Measurements from ENCODE around the gene RPL10.
A peak's percentile ranks its signal among the peaks of the same experiment; 100 is the strongest.

The RPL10 gene

GRCh38 chrX:154362085-154362742, 36.0 kb upstream of the RPL10 start:
- DNase-seq (ENCODE audit: low spot score), result no peak

DNA sequence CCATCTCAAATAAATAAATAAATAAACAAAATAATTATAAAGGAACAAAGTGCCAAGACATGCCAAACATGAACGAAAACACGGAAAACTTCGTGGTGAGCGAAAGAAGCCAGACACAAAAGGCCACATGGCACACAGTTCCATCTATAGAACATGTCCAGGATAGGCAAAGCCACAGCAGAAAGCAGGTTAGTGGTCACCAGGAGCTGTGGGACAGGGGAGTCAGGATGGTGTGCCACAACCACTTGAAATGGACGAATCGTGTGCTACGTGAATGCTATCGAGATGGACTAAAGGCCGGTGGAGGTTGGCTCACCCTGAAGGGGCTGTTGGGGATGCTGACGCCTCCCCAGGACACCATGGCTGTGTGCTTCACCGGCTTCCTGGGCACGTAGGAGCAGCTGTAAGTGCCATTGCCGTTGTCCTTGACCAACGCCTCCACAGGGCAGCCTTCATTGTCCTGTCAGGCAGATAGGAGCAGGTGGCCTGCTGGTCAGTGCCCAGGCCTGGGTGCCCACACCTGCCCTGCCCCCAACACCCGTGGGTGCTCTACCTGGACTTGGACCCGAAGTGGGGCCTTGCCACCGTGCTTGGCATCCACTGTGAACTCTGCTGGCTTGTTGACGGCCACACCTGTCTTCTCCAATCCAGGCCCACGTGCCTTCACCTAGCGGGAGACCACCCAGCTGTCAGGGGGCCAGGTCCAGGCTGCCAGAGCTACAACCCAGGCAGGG, 34.3 kb upstream of the RPL10 start:
- DNase-seq (ENCODE audit: low spot score), result no peak

GRCh38 chrX:154365052-154365600, 33.1 kb upstream of the RPL10 start:
- no peak for DNase-seq (ENCODE audit: low spot score)

DNA sequence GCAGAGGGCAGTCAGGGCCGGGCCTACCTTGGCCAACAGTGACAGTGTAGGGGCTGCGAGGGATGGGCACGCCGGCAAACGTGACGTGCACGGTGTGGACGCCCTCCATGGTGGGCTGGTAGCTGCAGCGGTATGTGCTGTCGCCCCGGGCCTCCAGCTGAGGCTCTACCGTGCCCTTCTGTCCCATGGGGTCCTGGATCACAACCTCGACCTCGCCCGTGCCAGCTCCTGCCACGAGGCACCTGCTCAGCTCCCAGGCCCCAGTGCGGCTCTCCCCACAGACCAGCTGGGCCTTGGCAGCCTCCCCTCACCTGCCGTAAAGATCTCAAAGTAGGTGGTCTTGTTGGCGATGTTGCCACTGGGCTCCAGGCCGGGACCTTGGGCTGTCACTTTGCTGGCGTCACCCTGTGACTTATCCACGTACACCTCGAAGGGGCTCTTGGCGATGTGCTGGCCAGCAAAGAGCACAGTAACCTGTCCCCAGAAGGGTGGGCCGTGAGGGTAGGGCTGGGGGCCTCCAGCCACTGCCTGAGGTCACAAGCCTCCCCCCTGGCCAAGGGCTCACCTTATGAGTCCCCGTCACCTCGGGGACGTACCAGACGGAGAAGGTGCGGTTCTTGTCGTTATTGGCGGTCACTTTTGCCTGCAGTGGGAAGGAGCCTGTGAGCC, 32.0 kb upstream of the RPL10 start:
- no peak for DNase-seq (ENCODE audit: low spot score)

- DNase-seq (ENCODE audit: low spot score), result no peak
These were observed 31.5 kb upstream of the RPL10 start for GRCh38 chrX:154366666-154367055.

DNA sequence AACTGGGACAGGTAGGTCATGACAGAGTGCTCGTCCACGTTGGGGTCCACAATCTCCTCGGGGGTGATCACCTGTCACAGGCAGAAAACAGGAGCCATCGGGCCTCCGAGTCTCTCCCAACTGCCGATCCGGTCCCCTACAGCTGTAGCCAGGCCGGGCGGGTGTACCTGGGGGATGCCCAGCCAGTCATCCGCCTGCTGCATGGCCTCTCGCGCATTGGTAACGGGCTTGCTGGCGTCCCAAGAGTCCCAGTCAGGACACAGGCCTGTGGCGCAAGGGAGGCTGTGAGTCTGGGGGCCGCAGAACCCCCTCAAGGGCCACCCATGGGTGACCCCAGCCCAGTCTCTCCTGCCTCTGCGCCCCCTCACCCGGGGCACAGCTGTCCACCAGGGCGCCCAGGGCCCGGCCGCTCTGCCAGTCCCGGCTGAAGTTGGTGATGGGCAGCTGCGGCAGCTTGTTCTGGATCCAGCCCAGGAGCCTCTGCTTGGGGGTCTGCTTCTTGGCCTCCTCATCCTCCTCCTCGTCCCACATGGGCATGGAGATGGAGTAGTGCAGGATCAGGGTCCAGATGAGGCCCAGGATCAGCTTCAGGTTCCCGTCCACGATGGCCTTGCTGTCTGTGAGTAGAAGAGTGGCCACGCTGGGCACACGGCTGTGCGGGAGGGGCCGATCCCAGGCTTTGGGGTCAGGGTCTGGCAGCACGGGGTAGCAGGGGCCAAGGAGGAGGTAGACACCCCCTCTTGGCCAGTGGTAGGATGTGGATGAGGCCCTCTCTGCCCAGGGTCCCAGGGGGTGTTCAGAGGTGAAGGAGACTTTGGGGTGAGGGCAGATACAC, 30.5 kb upstream of the RPL10 start:
- DNase-seq (ENCODE audit: low spot score), result no peak

DNA sequence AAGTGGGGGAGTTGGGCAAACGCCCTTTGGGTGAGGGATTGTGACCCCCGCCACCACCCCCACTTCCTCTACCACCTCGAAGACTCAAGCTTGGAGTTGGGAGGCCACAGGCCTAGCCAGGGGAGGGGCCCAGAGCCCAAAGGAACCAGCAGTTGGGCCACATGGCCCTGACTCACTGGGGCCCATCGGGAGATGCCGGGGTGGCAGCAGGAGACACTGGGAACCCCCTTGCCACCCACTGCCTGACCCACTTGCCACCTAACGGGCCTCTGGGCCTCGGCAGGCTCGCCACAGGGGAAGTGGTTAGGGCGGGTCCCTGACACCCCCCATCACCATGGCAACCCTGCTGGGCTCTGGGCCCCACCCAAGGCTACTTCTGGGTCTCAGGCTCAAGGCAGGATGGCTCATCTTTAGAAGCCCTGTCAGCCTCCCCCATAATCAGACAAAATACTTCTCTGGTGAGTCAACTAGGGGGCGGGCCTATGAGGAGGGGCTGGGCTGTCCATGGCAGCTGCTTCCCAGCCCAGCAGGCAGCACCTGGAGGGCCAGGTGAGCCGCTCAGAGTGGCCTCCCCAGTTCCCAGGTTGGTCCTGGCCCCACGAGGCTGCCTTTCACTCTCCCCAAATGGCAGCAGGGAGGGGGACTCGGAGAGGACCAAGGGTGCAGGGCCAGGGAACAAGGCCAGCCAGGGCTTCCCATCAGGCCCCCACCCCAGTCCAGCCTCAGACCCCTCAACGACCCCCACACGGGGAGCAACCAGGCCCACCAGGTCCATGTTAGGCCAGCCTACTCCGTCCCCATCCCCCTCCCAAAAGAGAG, 29.3 kb upstream of the RPL10 start:
- no peak for DNase-seq (ENCODE audit: low spot score)

- peak; percentile 81 for DNase-seq (ENCODE audit: low spot score)
These were observed 28.5 kb upstream of the RPL10 start for GRCh38 chrX:154369449-154370299.

DNA sequence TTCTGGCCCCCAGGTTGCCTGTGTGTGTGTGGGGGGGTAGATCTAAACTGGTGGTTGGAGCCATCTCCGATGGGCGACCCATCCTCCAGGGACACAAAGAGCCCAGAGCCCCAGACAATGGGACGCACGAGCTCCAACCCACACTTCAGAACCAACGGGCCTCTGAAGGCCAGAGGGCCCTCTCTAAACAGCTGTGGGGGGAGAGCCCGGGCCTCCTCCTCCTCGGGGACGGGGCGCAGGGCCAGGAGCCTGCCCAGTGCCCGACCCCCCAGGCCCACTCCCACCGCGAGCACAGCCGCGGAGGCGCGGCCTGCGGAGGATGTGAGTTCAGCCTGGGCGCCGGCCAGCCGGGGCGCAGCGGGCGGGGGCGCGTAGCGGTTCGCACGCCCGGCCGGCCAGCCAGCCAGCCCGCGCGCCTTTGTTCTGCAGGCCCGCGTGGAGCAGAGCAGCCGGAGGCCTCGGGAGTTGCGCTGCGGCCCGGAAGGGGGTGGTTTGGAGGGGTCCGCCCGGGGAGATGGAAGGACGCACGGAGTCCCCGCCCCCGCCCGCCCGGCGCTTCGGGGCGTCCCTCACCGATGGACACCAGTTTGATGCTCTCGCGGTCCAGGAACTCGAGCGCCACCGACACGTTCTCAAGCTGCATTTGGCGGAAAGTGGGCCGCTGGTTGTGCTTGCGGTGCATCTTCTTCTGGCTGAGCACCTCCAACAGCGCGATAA, 27.7 kb upstream of the RPL10 start:
- no peak for DNase-seq (ENCODE audit: low spot score)

DNA sequence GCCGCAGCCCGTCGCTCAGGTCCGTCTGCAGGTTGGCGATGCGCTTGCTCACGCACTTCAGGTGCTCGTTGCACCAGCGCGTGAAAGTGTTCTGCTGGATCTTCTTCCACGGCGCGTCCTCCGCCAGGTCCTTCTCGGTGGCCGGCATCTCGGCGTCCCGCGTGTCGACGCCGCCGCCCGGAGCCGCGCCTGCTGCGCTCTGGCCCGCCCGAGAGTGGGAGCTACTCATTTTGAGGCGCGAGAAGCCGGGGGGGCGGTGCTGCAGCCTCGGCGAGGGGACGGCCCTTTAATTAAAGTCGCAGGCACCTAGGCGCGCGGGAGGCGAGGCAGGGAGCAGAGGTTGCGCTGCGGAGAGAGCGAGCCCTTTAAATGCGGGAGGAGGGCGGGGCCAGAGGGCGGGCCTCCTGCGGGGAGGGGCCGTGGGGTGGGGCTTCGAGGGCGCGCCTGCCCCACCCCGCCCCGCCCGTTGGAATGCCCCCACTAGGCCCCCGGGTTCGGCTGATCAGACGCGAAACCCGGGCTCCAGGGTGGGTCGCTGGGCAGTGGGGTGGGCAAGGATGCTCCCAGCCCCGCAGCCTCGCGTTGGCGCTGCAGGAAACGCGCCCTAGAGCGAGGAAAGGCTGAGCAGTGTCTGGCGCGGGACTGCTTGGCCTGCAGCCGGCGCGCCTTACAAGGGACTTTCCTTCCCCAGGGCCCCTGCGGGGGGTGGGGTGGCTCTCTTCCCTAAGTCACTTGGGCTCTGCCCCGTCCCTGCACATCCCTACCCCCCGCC, 27.0 kb upstream of the RPL10 start:
- peak; percentile 83 for DNase-seq (ENCODE audit: low spot score)

DNA sequence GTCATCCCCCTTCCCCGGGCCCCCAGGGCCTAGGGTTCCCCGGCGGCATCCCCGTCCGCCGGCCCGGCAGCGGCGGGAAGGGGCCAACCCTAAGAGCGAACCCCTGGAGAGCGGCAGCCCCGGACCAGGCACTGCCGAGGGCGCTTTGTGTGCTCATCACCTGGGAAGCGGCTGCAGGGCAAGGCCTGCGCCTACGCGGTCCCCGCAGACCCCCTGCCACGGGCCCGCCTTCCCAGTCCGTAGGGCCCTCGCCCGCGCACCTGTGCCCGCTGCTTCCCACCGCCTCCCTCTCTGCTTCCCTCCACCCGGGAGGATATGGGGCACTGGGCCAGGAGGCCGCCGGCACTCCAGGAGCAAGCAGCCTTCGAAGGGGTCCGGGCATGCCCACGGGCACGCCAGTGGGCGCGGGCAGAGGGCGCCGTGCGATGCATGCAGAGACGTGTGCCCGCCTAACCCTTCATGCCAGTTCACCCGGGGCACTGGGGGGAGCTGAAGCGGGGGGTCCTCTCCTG, 26.3 kb upstream of the RPL10 start:
- no peak for DNase-seq (ENCODE audit: low spot score)

DNA sequence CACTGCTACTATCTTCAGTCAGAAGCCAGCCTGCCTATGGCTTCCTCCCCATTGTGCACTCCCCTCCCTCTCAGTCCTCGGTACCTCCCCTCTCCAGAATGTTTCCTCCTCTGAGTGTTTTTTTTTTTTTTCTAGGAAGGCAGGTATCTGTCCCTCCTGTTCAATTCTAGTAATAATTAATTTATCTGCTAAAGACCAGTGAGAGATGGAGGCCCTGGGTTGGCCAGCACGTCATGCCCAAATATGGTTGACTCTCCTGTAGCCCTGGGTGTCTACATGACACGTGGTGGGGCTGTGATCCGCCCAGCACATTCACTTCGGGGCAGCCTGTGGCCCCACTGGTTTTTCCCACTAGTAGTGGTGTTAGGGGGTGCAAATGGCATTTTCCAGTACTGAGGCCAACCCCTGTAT, 25.6 kb upstream of the RPL10 start:
- DNase-seq (ENCODE audit: low spot score), result no peak

DNA sequence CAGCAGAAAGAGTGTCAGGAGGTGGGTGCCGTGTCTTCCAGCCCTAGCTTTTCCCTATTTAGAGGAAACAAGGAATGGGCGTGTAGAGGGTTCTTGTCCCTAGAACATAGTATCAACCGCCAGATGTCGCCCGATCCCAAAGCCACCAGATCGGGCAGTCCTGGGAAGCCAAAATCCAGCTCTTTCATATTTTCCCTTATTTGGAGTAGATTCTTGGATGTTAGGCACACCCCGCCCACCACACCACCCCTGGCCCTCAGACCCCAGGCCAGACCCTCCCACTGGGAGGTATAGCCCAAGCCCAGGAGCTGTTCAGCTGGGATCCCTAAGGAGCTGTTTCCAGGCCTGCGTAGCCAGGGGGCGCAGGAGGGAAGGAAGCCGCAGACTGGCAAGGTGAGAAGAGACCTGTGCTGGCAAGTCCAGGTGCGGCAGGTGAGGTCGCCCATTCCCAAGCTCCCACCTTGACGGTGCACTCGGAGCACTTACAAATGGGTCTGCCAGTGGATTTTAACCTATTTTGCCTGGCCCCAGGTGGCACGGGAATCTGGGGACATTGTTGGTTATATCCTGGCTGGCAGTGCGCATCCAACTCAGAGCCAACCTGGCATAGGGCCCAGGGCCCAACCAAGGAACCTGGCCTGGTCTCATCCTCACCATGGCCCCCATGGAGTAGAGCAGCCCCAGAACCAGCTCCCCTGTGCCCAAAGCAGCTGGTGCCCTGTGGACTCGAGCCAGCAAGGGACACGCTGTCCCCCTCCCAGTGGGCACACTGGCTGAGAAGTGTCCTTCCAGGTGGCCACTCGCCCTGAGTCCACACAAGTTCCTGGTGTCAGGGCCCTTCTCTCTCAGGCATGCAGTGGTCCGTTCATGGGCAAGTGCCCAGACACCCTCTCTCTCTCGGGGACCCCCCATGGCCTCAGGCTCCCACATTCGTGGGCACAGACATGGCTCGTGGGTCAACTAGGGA, 24.6 kb upstream of the RPL10 start:
- peak; percentile 56 for DNase-seq (ENCODE audit: low spot score)

DNA sequence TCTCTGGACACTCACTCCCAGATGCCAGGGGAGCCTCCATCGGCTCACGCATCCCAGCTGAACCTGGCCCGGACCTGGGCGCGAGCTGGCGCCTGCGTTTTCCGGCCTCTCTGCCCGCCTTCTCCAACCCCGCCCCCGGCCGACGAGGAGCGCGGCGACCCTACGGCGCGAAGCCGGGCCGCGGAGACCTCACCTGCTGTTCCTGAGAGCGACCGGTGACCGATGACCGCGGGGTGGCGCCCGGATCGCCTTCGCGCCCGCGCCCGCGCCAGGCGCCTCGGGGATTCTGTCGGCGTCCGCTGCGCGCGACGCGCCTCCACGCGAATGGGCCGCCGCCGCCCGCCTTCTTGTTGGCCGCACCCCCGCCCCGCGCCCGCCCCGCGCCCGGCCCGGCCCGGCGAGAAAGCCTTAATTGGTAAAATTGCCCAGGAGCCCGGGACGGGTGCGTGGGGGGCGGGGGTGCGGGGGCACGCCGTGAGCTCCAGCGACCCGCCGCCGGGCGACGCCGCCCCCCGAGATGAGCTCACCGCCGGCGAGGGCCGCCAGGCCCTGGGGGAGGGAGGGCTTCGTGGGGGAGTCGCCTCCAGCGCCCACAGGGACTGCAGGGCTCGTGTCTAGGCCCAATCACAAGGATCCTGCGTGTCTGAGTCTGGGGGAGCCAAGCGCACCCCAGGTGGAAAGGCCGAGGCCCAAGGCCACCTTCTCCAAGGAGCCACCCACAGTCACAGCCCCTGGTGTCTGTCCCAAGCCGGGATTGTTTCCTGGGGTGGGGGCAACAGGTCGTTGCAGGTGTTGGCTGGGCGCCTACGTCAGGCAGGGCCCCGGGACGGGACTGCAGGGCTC, 23.6 kb upstream of the RPL10 start, which contains the start of gene FLNA:
Gene FLNA, minus strand, starts transcription at position 322 of the 843 bp plus-strand sequence. CDS start 3,389 bp downstream, outside the sequence.
- DNase-seq (ENCODE audit: low spot score), result no peak

GRCh38 chrX:154375156-154375504, 23.0 kb upstream of the RPL10 start:
- no peak for DNase-seq (ENCODE audit: low spot score)

DNA sequence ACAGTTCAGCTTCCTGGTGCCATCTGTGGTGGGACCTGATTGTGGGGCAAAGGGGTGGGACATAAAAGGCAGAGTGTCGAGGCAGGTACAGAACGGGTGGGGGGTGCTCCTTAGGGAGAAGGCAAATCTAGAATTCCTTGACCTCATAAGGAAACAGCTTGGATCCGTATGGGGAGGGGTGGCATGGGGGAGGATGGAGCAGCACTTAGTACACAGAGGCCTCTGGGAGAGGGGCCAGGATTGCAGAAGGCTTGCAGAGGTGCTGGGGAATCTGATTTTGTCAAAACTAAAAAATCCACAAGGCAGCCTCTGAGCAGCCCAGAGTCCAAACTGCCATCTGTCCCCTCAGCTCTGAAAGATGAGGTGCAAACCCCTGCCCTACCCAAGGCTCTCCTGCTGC, 21.4 kb upstream of the RPL10 start:
- DNase-seq (ENCODE audit: low spot score), result no peak

Measured in D341Med (cell line).